Ascending aorta (tissue), 2 donors: Measurements from ENCODE around the gene SEC11C. TPM values are rescaled to one million over a fixed set of nuclear protein-coding genes. Genes with fewer than 3 reads are reported as not detected.

Experiments
- DNase-seq, 2 donors: peaks; one replicate each; pipeline ENCODE4 v3.0.0-alpha.2; 2019; ENCODE audit warnings: low spot score in 2 of 2
- H3K27ac ChIP-seq, 2 donors: fragments of 200-600 bp; sonication (generic); one replicate each; pipeline ENCODE4 v1.5.1; 2016 to 2017; ENCODE audit warnings: mild to moderate bottlenecking in 1 of 2
- H3K27me3 ChIP-seq: fragments of 200-600 bp; sonication (generic); one replicate; pipeline ENCODE4 v1.5.1; 2017
- H3K36me3 ChIP-seq, 2 donors: fragments of 200-600 bp; sonication (generic); one replicate each; pipeline ENCODE4 v1.5.1; 2016
- H3K4me1 ChIP-seq, 2 donors: fragments of 200-600 bp; sonication (generic); one replicate each; pipeline ENCODE4 v1.5.1; 2016 to 2017; ENCODE audit warnings: mild to moderate bottlenecking in 1 of 2
- H3K4me3 ChIP-seq, 2 donors: fragments of 200-600 bp; sonication (generic); one replicate each; pipeline ENCODE4 v1.5.1; 2016 to 2017; ENCODE audit warnings: mild to moderate bottlenecking in 1 of 2
- H3K9me3 ChIP-seq, 2 donors: fragments of 200-600 bp; sonication (generic); one replicate each; pipeline ENCODE4 v1.5.1; 2016
- CTCF ChIP-seq, 3 experiments: fragments of 200-600 bp in 2 of 3; fragments of 450-650 bp in 1 of 3; sonication (generic) in 2 of 3; IDR thresholded peaks; one replicate each; pipeline ENCODE4 v1.5.1; 2016 to 2019; ENCODE audit warnings: antibody characterized with exemption in 3 of 3, mild to moderate bottlenecking in 1 of 3, moderate library complexity in 1 of 3
- intact Hi-C: fragments of 100-400 bp; cut with DNase I; formaldehyde crosslinking; loops from one replicate; pipeline ENCODE4 v1.15.1; 2023
- total RNA-seq: library from RNA; depleted of rRNA; stranded (reverse); fragments of >200 nt; gene quantifications from one replicate; pipeline ENCODE4 v1.1.0, GENCODE V29; 2016

Gene SEC11C
- total RNA-seq, 1 donor from 2014 or later = 6.2 TPM

- Histone ChIP-seq H3K4me3 (no peak overlapping the region), H3K9me3 (no peaks in the 10 kb centered on the region), H3K27me3 (no peaks in the 10 kb centered on the region), H3K27ac (no peak overlapping the region), H3K4me1 (no peaks in the 10 kb centered on the region), H3K36me3 (no peaks in the 10 kb centered on the region)
- no peak for DNase-seq
- TF ChIP-seq CTCF (IDR thresholded peaks at IDR 0.05) = no peak
- intact Hi-C loops = no loop called here
Observed at GRCh38 chr18:59182673-59183072, 43.0 kb downstream of the SEC11C start.

- H3K9me3 ChIP-seq = no peaks in the 10 kb centered on the region
- no peaks in the 10 kb centered on the region for H3K4me1 ChIP-seq
- DNase-seq = no peak
- no peaks in the 10 kb centered on the region for H3K27me3 ChIP-seq
- no peak overlapping the region for H3K4me3 ChIP-seq
- no peak for TF ChIP-seq CTCF (IDR thresholded peaks at IDR 0.05)
- no peak overlapping the region for H3K27ac ChIP-seq
- H3K36me3 ChIP-seq = no peaks in the 10 kb centered on the region
- intact Hi-C loops = no loop called here
Observed at GRCh38 chr18:59189008-59189407, 49.3 kb downstream of the SEC11C start.

GRCh38 chr18:59189746-59190145 lies 50.1 kb downstream of the SEC11C start:
- TF ChIP-seq CTCF (IDR thresholded peaks at IDR 0.05) = no peak
- no peak for DNase-seq
- intact Hi-C loops = no loop called here
- Histone ChIP-seq H3K27ac (no peak overlapping the region), H3K9me3 (no peaks in the 10 kb centered on the region), H3K36me3 (no peaks in the 10 kb centered on the region), H3K4me1 (no peaks in the 10 kb centered on the region), H3K27me3 (no peaks in the 10 kb centered on the region), H3K4me3 (no peak overlapping the region)

- TF ChIP-seq CTCF (IDR thresholded peaks at IDR 0.05) = no peak
- Histone ChIP-seq H3K36me3 (no peaks in the 10 kb centered on the region), H3K4me1 (no peaks in the 10 kb centered on the region), H3K9me3 (no peaks in the 10 kb centered on the region), H3K4me3 (no peak overlapping the region), H3K27me3 (no peaks in the 10 kb centered on the region), H3K27ac (no peak overlapping the region)
- intact Hi-C loops = no loop called here
- peak in 1 of 2 donors; percentile 39 for DNase-seq
Observed at GRCh38 chr18:59196161-59196725, 56.6 kb downstream of the SEC11C start.

- TF ChIP-seq CTCF (IDR thresholded peaks at IDR 0.05) = no peak
- intact Hi-C loops = no loop called here
- H3K27me3 ChIP-seq = no peaks in the 10 kb centered on the region
Observed at GRCh38 chr18:59197636-59198035, 58.0 kb downstream of the SEC11C start.

GRCh38 chr18:59198215-59198614 lies 58.5 kb downstream of the SEC11C start:
- no peak for TF ChIP-seq CTCF (IDR thresholded peaks at IDR 0.05)
- Histone ChIP-seq H3K36me3 (no peaks in the 10 kb centered on the region), H3K4me3 (no peak overlapping the region), H3K9me3 (no peaks in the 10 kb centered on the region), H3K27me3 (no peaks in the 10 kb centered on the region), H3K4me1 (no peaks in the 10 kb centered on the region), H3K27ac (no peak overlapping the region)
- intact Hi-C loops = no loop called here
- peak in 1 of 2 donors; percentile 18 for DNase-seq

More at GRCh38 chr18:59197636-59198035, 58.0 kb downstream of the SEC11C start:
- DNase-seq = peak in 1 of 2 donors; percentile 18
- no peaks in the 10 kb centered on the region for H3K36me3 ChIP-seq
- no peak overlapping the region for H3K4me3 ChIP-seq
- H3K27ac ChIP-seq = no peak overlapping the region
- no peaks in the 10 kb centered on the region for H3K9me3 ChIP-seq
- H3K4me1 ChIP-seq = no peaks in the 10 kb centered on the region
